Caki2 (cell line): Measurements from ENCODE around the gene APOM. TPM values are rescaled to one million over a fixed set of nuclear protein-coding genes. Genes with fewer than 3 reads are reported as not detected.

ENCODE experiments used
- DNase-seq: peaks from one replicate; pipeline ENCODE4 v3.0.0-alpha.2; 2015; ENCODE audit warnings: low read depth
- in situ Hi-C: cut with HindIII; loops from 2 replicates; pipeline ENCODE4 v1.10.0; 2016; ENCODE audit warnings: low sequenced_read_pairs, low pct_unique_long_range_greater_than_20kb, mixed read lengths
- total RNA-seq: library from RNA; depleted of rRNA; stranded (reverse); fragments of >200 nt; shearing (Covaris generic); gene quantifications from 2 replicates; pipeline ENCODE4 v1.2.3, GENCODE V29; 2014; ENCODE audit warnings: low replicate concordance; rRNA removed

Gene APOM
- 9.2 TPM in 1 of 2 replicates, not detected in the other for total RNA-seq

DNA sequence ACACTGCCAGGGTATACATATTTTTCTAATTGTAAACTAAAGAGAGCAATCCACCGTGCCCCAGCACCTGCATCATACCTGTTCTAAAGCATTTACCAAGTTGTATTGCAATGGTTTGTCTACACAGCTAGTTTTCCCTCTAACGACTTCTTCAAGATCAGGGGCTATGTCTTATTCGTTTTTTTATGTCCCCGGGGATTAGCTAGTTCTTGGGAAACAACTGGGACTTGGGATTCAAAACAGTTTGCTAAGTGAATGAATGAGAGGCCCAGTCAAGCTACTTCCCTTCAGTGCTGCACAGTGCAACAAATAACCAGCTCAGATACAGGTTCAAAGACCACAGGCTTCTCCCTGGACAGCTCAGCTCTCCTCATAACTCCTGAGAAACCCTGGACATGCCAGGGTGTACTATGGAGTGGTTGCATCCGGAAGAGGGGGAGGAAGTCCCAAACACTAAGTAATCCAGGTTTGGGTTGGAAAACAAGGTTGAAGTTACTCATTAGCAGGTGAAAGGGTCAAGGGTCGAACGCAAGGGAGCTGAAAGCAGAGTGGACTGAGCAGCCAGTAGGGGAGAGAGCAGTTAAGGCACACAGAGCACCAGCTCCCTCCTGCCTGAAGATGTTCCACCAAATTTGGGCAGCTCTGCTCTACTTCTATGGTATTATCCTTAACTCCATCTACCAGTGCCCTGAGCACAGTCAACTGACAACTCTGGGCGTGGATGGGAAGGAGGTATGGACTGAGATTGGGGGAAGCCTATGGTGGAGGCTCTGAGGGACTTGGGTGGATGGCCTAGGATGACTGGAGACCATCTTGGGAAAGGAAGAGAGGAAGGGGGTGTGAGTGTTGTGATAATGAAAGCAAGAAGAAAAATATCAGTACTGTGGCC lies at the start of gene APOM:
Gene APOM (plus strand): TSS at position 546 of the 889 bp plus-strand sequence. CDS start 73 bp downstream, at position 619.
- in situ Hi-C loops: no loop called here

DNA sequence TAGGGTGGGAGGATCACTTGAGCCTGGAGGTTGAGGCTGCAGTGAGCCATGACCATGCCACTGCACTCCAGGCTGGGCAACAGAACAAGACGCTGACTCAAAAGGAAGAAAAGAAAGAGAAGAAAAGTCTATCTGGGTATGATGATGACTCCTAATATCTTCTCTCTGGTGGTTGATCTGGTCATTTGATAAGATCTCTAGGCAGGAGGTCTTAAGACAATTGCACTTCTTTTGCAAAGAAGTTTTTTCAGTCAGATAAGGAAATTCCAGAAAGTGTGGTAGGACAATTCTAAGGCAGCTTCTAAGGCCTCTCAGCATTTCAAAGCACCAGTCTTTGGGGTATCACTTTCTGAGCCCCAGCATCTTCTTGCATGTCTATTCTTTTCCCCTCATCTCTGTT lies 48.4 kb upstream of the APOM start:
- DNase-seq: no peak
- in situ Hi-C loops: no loop called here

More for the DNA sequence above, at the start of gene APOM:
- DNase-seq: peak; percentile 56

DNA sequence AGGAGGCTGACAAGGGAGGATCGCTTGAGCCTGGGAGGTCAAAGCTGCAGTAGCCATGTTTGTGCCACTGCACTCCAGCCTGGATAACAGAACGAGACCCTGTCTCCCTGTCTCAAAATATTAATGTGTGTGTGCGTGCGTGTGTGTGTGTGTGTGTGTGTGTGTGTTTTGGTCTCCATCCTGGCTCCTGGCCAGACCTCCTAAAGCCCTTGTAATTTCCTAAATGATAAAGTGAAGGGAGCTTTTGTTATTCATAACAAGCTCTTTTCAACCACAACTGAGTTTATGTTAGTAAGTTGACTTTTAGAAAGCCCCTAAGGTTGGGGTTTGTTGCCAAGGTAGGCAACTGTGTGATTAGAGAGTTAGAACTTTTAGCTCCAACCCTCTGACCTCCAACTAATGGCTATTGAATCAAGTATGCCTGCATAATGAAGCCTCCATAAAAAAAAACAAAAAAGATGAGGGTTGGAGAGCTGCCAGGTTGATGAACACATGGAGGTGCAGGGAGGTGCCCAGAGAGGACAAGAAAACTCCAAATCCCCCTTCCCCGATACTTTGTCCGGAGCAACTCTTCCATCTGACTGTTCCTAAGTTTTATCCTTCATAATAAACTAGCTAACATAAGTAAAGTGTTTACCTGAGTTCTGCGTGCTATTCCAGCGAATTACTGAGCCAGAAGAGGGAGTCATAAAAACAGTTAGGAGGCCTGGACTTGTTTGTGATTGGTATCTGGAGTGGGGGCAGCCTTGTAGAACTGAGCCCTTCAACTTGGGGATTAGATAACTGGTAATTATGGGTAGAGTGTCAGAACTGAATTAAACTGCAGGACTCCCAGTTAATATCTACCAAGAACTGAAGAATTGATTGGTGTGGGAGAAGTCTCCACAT lies 45.9 kb upstream of the APOM start:
- no peak for DNase-seq
- in situ Hi-C loops: no loop called here

DNA sequence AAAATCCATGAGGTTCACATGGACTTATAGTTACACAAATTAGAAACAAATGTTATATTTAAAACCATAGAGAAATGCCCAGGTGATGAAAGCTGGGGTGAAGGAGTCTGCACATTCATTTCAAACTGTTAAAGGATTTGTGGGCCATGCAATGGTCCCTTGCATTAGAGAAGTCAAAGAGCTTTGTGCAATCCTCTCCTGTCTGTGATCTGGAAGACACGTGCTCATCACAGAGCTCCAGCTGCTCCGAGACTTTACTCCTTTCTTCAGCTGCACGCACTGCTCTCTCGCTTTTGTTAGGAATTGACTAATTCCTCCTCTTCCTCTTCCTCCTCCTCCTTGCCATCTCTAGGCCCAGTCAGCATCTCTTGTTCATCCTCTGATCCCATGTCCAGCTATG lies 44.7 kb upstream of the APOM start:
- in situ Hi-C loops: no loop called here
- DNase-seq: no peak

DNA sequence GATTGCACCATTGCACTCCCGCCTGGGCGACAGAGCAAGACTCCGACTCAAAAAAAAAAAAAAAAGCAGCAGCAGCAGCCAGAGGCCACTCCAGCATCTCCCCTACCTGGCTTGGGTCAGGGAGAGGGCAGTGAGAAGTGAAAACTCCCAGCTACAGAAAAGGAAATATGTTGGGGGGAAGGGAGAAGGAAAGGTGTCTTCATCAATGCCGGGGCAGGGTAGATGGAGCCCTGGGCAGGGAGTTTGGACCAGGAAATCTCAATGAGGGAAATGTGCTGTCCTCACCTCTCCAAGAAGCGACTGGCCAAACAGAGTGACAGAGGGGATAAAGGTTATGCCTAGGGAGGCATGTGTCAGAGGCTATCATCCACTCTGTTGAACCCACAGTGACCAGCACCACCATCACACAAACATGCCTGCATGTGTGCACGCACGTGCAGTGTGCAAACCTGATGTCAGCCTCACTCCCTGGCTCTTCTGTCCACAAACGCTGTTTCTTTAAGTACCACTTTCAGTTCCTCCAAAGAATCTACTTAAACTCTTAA lies 41.5 kb upstream of the APOM start:
- in situ Hi-C loops: no loop called here
- no peak for DNase-seq

DNA sequence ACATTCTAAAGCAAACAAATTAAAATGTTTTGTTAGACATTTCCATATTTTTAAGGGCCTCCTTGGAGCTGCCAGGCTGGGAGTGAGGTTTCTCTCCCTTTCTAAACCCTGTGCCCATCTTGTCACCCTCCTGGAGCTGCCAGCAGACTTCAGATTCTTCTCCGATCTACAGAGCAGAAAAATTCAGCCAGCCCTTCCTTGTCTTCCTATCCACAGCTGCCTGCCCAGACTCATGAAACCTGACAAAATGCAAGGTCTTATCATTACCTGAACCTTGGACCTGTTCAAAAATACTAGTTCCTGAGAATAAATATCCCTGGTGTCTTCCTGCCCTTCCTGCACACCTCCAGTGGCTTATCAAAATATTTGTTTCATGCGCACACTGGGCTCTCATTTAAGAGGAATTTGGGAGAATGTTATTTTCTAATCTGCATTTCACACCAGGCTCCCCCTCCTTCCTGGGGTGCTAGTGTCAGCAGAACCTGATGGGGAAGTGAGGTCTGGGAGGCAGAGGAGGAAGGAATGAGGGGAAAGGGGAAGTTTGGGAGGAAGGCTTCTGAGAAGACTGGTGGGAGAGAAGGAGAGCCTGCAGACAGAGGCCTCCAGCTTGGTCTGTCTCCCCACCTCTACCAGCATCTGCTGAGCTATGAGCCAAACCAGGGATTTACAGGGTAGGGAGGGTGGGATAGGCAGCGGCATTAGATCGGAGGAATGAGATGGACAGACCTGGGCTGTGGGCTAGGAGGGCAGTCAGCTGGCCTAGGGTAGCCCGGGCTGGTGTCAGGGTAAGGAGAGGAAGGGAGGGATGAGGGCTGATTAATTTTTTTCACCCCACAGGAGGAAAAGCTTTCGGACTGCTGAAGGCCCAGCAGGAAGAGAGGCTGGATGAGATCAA lies 40.8 kb upstream of the APOM start, which contains the start of gene AIF1:
Gene AIF1 (plus strand): TSS at position 551 of the 895 bp plus-strand sequence. CDS start 96 bp downstream, at position 647.
- in situ Hi-C loops: no loop called here
- DNase-seq: no peak

DNA sequence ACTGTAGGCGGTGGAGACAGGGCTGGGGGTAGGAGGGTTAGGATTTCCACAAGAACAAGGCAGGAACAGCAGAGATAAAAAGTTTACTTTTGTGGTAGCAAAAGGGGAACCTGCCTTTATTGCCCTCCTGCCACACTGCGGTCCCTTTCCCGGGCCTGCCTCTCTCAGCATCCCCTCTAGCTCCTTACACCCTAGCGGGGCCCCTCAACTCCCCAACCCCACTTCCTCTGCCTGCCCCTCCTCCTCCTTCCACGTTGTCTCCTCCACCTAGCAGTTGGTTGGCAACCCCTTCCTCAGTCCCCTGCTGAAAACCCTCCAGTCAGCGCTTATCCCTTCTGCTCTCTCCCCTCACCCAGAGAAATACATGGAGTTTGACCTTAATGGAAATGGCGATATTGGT lies 39.9 kb upstream of the APOM start:
- no peak for DNase-seq
- in situ Hi-C loops: no loop called here

DNA sequence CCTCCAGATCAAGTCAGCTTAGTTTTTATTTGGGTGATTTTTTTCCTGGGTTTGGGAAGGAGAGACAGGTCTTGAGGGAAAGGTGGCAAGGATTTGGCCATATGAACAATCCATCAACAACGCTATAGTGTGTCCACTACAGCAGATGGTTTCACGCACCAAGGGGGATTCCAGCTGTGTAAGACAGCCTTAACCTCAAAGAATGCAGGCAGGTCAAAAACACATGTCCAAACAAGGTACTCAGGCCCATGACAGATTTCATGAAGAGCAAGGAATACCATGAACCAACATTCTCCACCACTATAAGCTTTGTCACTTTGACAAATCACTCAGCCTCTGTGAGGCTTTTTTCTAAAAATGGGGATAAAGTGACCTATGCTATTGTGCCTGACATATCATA lies 38.7 kb upstream of the APOM start:
- DNase-seq: no peak
- in situ Hi-C loops: no loop called here

DNA sequence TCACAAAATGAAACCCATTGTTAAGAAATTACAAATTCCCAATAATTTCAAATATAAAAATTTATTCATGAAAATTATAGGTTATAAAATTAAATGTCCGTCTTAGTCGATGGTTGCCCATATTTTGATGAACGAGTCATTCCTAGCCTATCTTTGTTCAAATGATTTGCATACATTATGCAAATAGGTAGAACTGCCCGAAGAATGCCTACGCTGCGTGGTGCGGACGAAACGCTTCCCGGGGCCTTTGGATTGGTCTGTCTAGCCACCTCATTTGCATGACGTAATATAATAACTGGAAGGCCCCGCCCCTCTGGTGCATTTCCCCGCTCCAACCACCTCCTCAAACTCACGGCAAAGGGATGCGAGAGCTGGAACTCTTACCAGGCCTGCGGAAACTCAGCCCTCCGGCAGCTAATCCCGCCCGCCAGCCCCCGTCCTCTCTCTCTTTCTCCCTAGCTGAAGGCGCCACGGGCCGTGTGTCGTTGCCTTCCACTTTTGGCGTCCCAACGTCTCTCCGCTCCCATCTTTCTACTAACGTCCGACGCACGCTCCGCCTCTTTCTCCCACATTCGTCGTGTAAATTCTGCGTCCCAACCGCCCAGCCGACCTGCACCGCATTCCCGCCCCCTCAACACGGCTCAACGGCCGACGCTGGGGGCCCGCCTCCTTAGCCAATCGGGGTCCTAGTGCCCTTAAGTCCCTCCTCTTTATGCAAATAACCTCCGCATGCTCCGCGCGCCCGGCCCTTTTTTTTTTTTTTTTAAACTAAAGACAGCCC lies 35.7 kb upstream of the APOM start:
- in situ Hi-C loops: no loop called here

DNA sequence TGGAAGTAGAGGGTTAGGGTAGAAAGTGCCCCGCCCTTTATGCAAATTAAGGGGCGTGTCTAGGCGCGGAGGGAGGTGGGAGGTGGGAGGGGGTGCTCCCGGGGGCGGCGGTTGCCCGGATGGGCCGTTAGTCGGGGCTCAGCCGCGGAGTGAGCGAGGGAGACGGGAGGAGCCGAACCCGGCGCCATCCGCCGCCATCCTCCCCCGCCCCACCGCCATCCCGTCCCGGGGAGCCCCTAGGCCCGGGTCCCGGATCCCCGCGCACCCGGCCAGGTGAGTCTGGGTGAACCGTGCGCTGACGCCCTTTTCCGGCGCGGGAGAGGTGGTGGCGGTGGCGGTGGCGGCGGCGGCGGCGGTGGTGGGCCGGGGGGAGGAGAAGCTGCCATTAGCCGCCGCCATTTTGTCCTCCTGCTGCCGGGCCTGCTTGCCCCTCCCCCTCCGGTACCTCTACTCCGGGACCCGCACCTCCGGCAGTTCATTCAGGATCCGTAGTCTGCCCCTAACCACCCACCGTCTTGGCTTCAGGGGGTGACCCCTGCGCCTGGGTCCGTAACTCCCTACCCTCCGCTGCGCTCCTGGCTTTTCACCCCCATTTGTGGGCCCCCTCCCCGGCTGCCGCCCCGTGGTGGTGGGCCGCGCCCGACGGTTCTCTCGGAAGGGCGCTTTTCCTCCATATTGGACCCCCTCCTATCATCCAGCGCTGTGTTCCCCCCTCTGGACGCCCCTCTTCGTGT lies 34.9 kb upstream of the APOM start, which contains the start of gene PRRC2A:
Gene PRRC2A (plus strand): TSS at position 130 of the 734 bp plus-strand sequence. CDS start 2,075 bp downstream, outside the sequence.
- no peak for DNase-seq
- in situ Hi-C loops: no loop called here

More for the DNA sequence above, 35.7 kb upstream of the APOM start:
- peak; percentile 100 for DNase-seq

DNA sequence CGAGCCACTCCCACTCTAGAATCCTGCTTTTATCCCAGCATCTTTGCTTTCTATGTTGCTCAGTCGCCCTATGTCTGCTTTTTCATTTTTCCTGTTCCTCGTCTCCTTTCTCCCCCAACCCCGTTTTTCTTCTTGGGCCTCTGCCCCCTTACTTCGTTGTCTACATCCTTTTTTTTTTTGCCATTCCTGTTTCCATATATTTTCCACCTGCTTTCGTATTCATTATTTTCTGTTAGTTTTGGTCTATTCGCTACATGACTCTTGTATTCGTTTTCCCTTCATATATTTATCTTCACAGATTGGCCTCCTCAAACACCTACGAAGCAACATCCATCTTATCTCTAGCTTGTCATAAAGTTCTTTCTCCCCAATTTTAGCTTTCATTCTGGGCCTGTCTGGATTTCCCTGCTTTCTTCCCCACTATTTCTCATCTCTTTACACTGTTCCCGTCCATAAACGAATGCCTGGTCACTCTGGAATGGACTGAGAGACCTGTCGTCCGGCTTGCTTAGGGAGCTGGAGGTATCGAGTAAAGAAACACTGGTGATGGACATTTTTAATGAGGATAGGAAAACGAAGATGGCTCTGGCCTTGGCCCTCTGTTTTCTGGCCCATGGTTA lies 34.3 kb upstream of the APOM start:
- in situ Hi-C loops: no loop called here

DNA sequence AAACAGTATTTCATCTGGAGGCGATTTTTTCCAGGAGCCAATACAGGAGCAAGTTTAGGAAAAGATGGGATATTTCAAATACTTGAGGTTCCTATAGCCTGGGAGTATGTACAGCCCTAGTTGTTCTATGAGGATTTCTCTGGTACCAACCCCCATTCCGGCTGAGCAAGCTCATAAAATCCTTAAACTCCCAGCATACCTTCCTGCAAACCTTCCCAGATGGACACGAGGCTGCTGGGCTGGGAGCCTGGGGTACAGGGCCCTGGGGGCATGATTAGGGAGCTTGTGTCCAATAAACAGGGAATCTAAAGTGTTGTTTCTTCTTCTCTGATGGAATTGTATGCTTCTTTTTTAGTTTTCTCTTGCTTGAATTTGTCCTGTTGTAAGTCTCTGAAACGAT lies 33.7 kb upstream of the APOM start:
- in situ Hi-C loops: no loop called here
- no peak for DNase-seq

More for the DNA sequence above, 34.3 kb upstream of the APOM start:
- no peak for DNase-seq

DNA sequence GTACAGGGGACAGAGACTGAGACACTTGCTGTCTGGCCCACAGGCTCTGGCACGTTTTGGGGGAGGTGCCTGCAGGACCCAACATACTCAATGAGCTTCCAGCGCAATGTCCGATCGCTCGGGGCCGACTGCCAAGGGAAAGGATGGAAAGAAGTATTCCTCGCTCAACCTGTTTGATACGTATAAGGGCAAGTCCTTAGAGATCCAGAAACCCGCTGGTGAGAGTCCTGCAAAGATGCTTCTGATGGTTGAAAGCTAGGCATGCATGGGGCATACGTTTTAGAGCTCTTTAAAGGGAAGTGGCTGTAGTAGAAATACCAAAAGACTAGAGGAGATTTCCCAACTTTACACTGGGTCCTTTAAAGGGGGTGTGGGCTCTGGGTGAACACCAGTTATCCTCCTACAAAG lies 33.0 kb upstream of the APOM start:
- in situ Hi-C loops: no loop called here
- DNase-seq: no peak

DNA sequence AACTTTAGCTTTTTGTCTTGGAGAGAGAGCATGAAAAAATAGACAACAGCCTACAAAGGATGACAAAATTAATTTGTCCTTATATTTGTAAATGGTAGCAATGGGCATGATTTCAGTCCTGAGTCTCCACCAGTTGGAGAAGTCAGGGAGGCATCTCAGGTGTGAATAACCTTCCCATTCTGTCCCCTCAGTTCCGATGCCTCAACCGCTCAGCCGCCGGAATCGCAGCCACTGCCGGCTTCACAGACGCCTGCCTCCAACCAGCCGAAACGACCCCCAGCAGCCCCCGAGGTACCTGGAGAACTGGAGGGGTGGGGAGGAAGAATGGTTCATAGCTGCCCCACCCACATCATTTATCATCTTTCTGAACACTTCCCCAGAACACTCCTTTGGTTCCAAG lies 31.6 kb upstream of the APOM start:
- no peak for DNase-seq
- in situ Hi-C loops: no loop called here

DNA sequence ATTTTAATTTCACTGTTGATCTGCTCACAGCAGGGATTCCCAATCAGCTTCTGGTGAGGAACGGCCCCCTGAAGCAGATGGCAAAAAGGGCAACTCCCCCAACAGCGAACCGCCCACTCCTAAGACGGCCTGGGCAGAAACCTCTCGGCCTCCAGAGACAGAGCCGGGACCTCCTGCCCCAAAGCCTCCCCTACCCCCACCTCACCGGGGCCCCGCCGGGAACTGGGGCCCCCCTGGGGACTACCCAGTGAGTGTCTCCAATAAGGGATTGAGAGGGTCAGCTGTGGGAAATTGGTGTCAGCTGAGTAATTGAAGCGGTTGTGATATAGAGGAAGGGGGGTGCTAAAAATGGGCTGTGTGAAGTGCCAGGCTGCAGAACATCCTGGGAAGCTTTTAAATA lies 28.7 kb upstream of the APOM start:
- DNase-seq: no peak
- in situ Hi-C loops: no loop called here
